ENCODE results near the gene CMTM2.

DNA sequence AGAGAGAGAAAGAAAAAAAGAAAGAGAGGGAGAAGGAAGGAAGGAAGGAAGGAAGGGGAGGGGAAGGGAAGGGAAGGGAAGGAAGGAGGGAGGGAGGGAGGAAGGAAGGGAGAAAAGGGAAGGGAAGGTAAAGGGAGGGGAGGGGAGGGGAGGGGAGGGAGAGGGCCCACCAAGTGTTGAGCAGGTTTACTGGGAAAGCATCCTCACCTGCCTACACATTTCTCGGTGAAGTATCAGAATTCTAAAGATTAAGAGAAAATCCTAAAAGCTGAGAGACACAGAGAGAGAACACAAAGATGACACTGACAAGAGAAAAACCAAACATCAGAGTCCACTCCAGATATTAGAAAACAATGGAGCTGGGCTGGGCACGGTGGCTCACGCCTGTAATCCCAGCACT, 13.0 kb downstream of the CMTM2 start:
- TF ChIP-seq, protein P1, sequence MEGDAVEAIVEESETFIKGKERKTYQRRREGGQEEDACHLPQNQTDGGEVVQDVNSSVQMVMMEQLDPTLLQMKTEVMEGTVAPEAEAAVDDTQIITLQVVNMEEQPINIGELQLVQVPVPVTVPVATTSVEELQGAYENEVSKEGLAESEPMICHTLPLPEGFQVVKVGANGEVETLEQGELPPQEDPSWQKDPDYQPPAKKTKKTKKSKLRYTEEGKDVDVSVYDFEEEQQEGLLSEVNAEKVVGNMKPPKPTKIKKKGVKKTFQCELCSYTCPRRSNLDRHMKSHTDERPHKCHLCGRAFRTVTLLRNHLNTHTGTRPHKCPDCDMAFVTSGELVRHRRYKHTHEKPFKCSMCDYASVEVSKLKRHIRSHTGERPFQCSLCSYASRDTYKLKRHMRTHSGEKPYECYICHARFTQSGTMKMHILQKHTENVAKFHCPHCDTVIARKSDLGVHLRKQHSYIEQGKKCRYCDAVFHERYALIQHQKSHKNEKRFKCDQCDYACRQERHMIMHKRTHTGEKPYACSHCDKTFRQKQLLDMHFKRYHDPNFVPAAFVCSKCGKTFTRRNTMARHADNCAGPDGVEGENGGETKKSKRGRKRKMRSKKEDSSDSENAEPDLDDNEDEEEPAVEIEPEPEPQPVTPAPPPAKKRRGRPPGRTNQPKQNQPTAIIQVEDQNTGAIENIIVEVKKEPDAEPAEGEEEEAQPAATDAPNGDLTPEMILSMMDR (IDR thresholded peaks at IDR 0.05): no peak
- no peak for TF ChIP-seq POLR2A (IDR thresholded peaks at IDR 0.05)
